ENCODE results near the gene NPTN.

DNA sequence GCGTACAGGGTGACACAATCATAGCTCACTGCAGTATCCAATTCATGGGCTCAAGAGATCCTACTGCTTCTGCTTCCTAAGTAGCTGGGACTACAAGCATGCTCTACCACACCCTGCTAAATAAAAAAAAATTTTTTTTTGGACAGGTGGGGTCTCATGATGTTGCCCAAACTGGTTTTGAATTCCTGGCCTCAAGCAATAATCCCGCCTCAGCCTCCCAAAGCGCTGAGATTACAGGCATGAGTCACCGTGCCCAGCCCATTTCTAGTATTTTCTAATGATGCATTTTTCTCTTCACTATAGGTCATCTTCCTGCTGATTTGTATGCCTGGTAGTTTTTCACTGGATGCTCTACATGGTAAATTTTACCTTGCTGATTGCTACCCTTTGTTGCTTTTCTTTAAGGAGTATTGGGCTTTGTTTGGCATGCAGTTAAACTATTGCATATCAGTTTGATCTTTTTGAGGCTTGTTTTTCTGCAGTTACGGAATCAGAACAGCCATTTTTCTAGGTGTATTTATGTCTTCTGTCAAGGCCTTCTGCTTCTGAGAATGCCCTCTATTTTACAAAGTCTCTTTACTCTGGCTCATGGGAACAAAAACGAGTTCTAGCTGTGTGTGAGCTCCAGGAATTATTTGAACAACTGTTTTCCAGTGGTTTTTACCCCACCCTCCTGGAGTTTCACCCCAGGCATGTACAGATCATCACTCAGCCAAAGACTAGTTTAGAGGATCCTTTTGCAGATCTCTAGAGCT is 14.2 kb upstream of the NPTN start:
- TF ChIP-seq CTCF (optimal IDR thresholded peaks at IDR 0.05 in 1 of 3, IDR thresholded peaks at IDR 0.05 in 1 of 3, conservative IDR thresholded peaks at IDR 0.05 in 1 of 3; ENCODE audit: extremely low read depth in 1 of 3, insufficient read depth in 2 of 3, low read length in 3 of 3): no peak
- TF ChIP-seq EZH2 (IDR thresholded peaks at IDR 0.05; ENCODE audit: low read length): no peak

All from keratinocyte (primary cell).